Brain pericyte (primary cell): ENCODE data around the gene KIRREL3.

ENCODE experiments used
- DNase-seq: peaks from one replicate; pipeline ENCODE4 v3.0.0-alpha.2; 2012; ENCODE audit warnings: low read depth, low spot score

Gene KIRREL3

DNA sequence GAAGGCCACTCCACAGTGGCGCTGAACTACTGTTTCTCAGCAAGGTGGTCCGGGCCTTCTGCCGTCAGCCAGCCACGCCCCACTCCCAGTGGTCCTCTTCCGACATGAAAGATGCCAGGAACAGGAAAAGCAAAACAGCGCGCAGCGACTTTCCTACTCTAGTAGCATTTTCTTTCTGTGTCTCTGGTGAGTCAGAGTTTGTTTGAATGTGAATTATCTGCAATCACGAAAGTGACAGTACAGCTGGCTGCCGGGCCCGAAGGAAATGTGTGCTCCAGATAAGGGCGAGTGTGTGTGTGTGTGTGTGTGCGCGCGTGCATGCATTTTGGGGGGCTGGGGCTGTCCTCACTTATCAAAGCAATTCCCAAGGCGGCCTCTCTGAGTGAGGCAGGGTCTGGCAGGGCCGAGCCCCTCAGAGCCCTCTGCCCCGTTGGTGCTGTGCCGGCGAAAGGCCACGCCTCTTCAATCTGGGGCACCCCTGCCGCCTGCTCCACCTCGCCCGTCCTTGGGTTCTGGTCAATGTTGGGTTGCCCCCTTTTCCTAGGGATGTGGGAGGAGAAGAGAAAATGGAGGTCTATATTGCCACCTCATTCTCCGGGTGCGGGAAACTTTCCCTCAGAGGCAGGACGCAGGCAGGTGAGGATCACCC lies 288.5 kb downstream of the KIRREL3 start:
- DNase-seq: no peak

DNA sequence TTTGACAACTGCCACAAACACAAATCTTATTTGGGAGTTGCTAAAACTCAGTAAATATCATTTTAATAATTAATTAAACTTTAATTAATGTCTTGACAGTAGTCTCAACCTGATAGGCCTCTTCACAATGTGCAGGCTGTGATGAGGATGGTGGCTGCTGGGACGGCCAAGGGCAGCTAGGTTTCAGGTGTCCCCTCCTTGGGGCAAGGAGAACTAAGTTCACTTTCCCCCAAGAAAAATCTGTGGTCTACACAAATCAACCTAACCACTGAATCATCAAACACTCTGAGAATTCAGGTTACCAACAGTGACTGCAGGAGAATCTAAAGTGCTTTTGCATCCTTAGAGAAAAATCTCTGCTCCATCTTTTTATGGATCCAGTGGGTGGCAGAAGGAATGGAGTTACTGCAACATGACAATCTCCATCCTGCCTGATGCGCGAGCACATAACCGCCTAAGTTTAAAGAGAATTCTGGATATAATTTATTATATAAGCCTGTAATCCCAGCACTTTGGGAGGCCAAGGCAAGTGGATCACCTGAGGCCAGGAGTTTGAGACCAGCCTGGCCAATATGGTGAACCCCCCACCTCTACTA lies 289.7 kb downstream of the KIRREL3 start:
- no peak for DNase-seq

DNA sequence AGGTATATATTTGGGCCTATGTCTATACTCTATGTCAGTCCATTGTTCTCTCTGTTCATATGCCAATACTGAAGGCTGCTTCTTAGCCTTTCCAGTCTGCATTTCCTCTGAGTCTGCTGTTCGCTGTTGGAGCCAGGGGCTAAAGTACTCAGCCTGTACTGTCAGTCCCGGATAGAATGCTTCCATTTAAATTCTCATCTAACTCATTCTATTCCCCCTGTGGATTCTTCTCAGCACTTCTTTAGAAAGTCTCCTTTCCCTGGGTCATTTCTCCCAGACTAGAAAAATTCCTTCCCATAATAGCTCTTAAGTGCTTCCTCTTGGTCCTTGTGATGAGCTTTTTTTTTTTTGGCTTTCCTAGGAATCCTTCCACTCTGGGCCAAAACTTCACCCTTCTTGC lies 293.1 kb downstream of the KIRREL3 start:
- no peak for DNase-seq

DNA sequence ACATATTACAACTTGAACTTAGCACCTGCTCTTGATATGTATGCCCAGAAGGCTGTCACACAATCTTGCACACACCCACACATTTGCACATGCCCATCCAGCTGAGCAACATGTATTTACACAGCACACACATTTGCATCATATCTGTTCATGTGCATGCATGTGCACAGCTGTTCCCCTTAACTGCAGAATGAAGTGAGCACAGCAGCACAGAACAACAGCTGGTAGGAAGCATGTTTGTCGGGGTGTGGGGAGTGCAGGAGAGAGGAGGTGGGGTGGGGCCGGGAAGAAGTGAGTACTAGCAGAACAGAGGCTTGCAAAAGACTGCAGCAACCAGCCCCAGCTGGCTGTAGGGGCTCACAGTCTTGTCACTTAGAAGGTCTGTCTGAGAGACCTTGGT lies 296.5 kb downstream of the KIRREL3 start:
- DNase-seq: no peak

DNA sequence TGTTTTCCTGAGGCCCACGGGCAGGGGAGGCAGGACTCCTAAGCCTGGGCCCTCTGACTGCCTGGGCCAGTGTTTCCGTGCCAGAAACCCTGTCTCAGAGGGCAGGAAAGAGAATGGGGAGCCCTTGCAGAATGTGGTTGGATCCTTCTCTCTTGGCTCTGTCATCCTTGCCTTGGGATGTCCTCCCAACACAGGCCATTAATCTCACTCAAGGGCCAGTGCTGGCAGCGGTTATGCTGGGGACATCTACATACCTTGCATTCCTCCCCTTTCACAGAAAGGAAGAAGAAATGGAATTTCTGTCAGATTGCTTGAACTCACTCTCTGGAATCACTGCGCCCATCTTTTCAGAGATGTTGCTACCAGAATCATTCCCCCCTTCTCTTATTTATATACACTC lies 296.9 kb downstream of the KIRREL3 start:
- no peak for DNase-seq

DNA sequence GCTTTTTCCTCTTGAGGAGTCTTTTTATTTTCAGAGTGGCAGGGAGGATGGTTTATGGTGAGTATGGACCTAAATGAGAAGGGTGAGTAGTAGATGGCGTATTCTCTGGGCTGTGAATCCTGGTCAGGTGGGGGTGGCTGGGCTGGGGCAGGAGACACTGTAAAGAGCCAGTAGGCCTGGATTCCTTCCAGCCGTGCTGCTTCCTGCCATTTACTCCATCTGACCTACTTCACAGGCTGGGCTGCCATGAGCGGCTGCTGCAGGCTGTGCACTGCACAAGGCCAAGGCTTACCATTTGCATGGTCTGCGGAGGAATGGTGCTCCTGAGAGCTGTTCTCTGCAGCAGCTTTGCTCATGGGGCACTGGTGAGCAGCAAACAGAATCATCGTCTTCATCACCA lies 297.6 kb downstream of the KIRREL3 start:
- no peak for DNase-seq

DNA sequence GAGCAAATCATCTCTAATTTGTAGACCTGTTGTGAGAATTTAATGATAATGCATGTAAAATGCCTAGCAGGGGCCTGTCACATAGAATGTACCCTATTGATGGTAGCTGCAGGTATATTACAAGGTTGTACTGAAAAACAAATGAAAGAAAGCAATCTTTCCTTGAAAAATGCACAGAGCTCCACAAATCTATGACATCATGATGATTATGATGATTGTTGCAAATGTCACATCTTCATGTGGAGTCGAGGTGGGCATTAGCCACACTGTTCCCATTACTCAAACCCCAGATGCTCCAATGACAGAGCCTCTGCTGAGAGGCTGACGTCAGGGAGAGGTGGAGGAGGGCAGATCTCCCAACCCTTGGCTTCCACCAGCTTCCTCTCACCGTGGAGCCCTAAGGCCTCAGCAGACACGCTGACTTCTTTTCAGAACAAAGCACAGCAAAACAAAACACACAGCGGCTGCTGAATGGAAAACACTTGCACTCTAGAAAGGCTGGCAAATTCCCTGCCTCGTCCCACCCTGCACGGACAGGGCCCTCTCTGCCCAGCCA lies 298.3 kb downstream of the KIRREL3 start:
- DNase-seq: no peak

DNA sequence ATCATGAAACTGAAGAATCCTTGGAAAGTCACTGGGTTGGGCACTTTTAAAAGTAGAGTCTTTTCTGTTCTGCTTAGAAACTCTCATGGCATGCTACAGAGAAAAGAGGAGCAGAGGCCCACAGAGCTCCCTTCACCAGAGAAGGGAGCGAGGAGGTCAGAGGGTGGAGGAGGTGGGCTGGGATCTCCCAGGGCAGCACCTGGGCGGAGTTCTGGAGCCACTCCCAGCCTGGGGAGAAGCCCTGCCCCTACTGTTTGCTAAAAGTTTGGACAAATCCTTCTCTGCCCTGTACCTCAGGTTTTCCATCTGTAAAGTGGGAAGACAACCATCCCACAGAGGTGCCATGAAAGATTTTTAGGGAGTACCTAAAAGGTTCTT lies 299.1 kb downstream of the KIRREL3 start:
- no peak for DNase-seq

DNA sequence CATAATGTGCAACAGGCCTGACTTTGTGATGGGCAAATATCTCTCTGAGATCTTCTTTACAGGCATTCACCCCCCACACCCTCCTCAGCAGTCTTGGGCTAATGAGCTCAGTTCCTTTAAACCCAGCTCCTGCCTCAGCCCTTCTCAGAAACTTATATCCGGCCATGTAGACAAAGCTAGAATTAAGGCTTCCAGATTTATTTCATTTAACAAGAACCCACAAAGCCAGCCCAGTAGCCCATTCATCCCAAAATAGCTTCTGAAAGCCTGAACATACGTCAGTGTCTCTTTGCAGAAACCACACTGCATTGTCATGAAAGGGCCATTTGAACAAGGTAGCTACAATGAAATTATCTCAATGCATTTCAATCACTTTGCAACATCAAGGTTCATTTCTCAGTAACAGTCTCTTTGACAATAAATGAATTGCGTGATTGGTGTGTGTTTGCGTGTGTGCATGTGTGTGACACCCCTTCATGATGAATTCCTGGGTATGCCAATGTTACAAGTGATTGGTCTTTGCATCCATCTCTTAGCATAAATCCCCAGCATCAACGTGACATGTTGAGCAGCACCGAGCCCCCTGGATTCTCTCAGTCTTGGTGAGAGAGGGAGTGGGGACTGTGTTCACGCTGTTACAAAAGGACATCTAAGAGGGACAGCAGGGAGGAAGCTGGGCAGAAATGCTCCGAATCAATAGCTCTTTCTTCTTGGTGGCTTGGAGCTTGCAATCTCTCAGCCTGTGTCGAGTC lies 299.6 kb downstream of the KIRREL3 start:
- no peak for DNase-seq

DNA sequence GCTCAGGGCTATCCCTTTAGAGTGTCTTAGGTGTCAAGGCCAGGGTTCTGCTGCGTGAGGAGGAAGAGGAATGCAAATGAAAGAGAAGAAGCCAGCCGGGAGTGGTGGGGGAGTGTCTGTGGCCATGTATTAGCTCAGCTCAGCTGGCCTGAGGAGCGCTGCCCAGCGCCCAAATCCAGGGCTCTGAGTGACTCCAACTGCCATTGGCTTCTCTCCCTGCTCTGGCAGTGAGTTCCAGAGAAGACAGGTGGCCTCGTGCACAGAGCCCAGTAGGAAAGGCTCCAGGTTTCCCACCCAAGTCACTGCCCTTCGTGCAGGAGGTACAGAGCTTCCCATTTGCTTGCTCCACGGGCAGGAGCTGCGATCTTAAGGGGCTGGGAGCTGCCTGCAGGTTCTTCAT lies 302.0 kb downstream of the KIRREL3 start:
- DNase-seq: no peak

DNA sequence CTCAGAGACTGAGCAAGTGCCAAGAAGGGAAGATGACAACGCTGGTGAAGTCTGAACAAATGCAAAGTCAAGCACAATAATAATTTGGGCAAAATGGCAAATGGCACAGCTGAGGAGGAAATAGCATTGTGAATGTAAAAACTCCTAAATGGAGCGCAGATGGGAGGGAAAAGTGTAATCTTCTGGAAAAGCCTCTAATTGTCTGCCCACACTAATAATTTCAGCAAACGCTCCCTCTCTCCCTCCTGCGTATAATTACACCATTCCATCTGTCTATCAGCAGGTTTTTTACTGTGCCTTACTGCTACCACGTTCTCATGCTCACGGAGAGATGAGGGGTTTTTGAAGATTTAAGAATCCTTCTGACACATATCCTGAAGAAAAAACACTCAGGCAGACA lies 302.6 kb downstream of the KIRREL3 start:
- no peak for DNase-seq

DNA sequence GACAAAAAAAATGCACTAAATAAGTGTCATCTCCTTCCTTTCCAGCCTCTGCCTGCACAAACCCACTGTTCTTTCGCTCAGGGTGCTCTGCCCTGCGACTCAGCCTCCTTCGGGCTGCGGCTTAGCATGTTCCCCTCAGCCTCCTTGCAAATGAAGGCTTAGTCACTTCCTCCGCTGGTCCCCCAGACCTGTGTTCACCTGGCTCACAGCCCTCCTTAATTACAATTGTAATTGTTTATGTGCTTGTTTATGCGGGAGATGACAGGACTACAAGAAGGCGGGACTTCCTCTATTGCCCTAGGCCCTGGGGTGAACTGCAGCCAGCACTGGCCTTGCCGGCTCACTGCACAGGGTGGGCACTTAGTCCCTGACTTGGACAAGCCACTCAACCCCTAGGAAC lies 303.6 kb downstream of the KIRREL3 start:
- DNase-seq: no peak

DNA sequence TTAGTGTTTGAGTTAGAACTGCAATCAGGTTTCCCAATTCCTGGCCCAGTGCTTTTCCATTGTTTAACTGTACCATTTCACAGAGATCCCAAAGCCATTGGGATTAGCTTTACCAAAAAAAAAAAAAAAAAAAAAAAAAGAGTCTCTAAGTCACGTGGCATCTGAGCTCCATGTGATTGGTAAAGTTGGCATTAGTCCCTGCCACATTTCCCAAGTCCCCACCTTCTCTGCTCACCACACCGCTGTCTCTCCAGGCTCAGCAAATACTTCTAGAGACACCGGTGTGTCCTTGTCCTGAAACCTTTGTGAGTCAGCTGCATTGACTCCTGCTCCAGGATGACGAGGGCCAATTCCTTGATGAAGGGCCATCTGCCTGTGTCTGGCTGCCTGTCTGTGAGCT lies 305.3 kb downstream of the KIRREL3 start:
- no peak for DNase-seq

DNA sequence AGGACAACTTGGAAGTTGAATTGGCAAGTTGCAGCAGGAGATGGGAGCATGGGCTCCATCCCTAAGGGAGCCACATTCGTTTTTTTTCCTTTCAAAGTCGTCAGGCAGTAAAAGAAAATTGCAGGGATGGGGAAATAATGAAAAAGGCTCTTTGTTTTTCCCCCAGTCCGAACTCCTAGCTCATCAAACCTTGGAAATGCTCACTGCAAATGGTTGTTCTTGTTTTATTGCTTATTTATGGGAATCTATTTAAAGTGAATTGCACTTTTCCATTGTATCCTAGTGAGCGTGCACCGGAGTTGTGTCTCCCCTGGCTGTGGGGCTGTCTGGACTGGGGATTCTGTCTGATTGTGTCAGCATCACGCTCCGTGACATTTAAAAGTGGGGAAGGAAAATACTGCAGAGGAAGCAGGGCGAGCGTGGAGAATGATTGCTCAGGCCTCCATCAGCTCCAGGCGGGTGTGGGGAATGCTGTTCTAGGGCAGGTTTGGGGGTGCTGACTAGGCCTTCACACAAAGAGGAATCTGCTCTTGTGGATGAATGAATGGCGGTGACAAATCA lies 306.4 kb downstream of the KIRREL3 start:
- no peak for DNase-seq

DNA sequence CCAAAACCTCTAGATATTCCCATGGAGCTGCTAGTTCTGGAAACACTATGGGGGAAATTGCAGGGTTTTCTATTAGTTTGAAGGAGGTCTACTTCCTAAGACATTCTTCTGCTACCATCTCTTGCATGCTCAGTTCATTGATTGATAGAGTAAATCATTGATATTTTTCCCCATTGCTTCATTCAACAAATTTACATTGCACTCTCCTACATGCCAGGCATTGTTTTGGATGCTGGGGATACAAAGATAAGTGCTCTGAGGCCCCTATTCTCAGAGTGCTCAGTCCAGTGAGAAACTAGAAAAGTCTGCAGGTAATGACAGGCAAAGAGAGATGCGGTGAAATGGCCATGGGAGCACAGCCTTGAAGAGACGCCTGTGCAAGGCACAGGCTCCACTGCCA lies 313.1 kb downstream of the KIRREL3 start:
- no peak for DNase-seq

DNA sequence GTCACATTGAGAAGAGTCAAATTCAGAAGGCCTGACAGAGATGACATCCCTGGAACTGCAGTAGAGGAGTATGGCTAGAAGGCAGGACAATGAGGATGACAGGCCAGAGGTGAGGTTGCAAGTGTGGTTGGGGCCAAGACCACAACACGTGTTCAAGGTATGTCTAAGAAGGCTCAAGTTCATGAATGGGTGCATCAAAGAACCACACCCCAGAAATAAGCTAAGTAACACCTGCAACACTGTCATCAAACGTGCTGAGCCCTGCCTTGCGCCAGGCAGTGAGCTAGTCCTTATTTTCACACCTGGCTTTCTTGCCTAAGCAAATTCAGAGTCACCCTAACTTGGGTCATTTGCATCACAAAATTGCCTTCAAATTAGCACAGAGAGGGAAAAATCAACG lies 313.6 kb downstream of the KIRREL3 start:
- DNase-seq: no peak

DNA sequence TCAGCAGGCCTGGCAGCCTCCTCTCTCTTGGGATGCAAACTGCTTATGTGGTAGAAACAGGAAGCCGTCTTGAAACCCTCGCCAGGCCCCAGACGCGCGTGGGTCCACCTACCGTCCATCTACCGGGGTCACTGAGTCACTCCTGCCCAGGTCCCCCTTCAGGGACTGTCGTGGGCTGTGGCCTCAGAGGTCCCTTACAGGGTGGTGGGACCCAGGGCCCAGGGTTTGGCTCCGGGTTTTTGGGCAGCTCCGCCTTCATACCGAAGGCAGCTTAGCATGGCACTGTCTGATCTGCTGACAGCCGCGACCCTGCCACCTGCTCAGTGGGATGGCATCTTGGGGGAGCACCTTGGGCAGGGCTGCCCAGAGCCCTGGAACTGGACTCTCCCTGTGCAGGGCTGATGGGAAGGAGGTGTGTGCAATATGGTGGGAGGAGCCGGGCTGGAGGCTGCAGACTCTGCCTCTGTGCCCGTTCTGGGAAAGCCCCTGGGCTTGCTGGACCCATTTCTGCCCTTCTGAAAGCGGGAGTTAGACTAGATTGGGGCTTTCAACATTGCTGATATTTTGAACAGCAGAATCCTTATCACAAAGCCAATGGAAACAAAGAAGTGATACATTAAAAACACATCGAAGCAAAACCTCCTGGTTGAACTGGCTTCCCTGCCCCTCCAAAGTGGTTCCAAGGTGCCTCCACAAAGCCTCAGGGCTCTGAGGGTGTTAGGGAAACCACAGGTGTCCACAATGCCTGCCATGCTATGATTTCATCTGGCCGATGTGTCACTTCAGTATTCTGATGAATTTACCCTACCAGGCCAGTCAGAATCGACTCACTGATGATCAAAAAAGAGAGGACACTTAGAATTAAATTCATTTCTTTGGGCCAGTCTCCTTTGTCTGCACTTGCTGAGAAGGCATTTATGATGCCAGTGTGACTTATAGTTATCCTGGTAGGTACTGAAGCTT lies 316.5 kb downstream of the KIRREL3 start:
- DNase-seq: no peak

DNA sequence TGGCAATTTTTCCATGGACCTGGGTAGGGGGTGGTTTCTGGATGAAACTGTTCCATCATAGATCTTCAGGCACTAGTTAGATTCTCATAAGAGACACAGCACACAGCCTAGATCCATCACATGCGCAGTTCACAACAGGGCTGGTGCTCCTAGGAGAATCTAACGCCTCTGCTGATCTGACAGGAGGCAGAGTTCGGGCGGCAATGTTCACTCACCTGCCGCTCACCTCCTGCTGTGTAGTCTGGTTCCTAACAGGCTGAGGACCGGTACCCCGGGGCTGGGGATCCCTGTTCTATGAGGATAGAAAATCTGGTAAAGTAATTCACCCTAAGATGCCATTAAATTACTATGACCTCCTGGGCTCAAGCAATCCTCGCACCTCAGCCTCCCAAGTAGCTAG lies 318.0 kb downstream of the KIRREL3 start:
- DNase-seq: no peak

DNA sequence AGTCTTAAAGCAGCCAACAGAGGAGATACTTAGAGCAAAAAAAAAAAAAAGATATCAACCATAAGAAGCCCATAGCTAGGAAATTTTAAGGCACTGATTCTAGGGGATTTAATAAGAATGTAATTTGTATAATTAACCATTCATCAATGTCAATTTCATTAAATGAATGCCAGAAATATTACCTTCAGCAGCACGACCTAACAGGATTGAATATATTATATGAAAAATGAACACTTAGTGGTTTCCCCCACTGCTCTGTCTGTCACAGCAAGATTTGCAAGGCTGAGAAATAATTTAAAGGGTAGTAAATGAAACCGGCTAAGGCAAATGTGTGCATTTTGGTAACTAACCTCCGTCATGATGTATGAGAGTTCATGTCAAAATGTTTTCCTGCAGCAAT lies 319.9 kb downstream of the KIRREL3 start:
- no peak for DNase-seq

DNA sequence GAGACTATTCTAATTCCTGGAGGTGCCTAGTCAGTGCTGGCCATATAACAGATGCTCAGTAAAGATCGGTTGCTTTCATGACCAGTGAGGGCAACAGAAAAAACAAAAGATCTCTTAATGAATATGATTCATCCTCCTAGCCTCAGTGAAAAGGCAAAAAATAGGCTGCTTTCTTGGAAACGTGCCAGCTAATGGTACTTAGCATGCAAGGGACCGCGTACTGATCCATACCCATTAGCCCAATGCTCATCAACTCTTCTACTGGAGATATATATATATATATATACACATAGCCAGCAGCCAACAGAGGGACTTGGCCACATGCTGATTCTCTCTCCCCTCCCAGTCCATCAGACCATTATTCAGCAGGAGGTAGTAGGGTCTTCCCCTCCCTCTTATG lies 320.4 kb downstream of the KIRREL3 start:
- DNase-seq: no peak

DNA sequence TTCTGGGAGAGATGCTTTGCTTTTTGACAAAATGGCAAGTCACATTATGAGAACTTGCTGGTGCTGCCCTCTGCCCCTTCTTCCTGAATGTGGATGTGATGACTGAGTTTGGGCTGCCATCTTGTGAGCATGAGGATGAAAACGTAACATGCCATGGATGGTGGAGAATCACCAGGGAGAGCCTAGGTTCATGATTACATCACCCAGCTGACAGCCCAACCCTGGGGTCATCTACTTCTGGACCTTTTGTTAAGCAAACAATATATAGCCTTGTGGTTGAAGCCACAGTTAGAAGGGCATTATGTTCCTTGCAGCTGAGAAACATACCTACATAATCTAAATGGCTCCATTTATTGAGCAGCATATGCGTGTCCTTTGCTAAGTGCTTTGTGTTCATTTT lies 321.5 kb downstream of the KIRREL3 start:
- DNase-seq: no peak
